GM12864 (cell line): ENCODE results near the gene ITPK1.

Experiments
- DNase-seq: peaks from one replicate; pipeline ENCODE4 v3.0.0-alpha.2; 2011; ENCODE audit warnings: low read depth
- H3K4me3 ChIP-seq: 2 replicates; pipeline ENCODE4 v1.5.1; 2011; ENCODE audit warnings: mild to moderate bottlenecking, low read depth, low read length, control low read depth
- CTCF ChIP-seq: IDR thresholded peaks from 2 replicates; pipeline ENCODE4 v1.5.1; 2011; ENCODE audit warnings: low read depth, mild to moderate bottlenecking, moderate library complexity, low read length, control low read depth, inconsistent platforms; ENCODE audit errors: missing control alignments

Gene ITPK1

GRCh38 chr14:93036652-93037345 lies 78.9 kb downstream of the ITPK1 start:
- TF ChIP-seq CTCF: no peak
- no peak overlapping the region for H3K4me3 ChIP-seq
- DNase-seq: no peak

GRCh38 chr14:93035917-93036651 lies 79.6 kb downstream of the ITPK1 start:
- DNase-seq: no peak
- TF ChIP-seq CTCF: no peak
- no peak overlapping the region for H3K4me3 ChIP-seq

- TF ChIP-seq CTCF: no peak
- no peak for DNase-seq
- H3K4me3 ChIP-seq: no peak overlapping the region
Measured at GRCh38 chr14:93035585-93035916, 80.2 kb downstream of the ITPK1 start.

- no peak for TF ChIP-seq CTCF
- DNase-seq: no peak
- no peak overlapping the region for H3K4me3 ChIP-seq
Measured at GRCh38 chr14:93034671-93034994, 81.1 kb downstream of the ITPK1 start.

- no peak for DNase-seq
- no peak overlapping the region for H3K4me3 ChIP-seq
- peak; percentile 75 for TF ChIP-seq CTCF
Measured at GRCh38 chr14:93033983-93034670, 81.6 kb downstream of the ITPK1 start.

GRCh38 chr14:93033084-93033982 lies 82.4 kb downstream of the ITPK1 start:
- TF ChIP-seq CTCF: no peak
- DNase-seq: no peak
- no peak overlapping the region for H3K4me3 ChIP-seq
